ENCODE data around the gene P2RX4. TPM values are rescaled to one million over a fixed set of nuclear protein-coding genes. Genes with fewer than 3 reads are reported as not detected.
"Not testable (repeated sequence)": the region's sequence is repeated elsewhere in the genome, so short reads cannot be mapped to it uniquely, and the experiment has no call there.

The P2RX4 gene
- total and polyA plus RNA-seq, 7 experiments from 2014 or later: 34.1 to 56.9 (median 42.0) TPM

GRCh38 chr12:121198949-121199348 is 11.0 kb upstream of the P2RX4 start:
- Mint-ChIP-seq H3K36me3 (no peaks in the 10 kb centered on the region), H3K4me1 (peaks cover 0 to 14% (median 13%) of the 10 kb centered on the region in 7 donors), H3K4me3 (no peak overlapping the region), H3K27me3 (peaks cover 0 to 8% (median 0%) of the 10 kb centered on the region in 5 donors), H3K9me3 (no peaks in the 10 kb centered on the region), H3K27ac (no peak overlapping the region)
- intact Hi-C loops (cut with micrococcal nuclease): no loop called here
- no peaks in the 10 kb centered on the region for H3K4me1 ChIP-seq (ENCODE audit: control insufficient read depth in 2 of 2, insufficient read depth in 2 of 2, low read length in 2 of 2)
- no peak for DNase-seq
- no peaks in the 10 kb centered on the region for H3K9me3 ChIP-seq (ENCODE audit: control insufficient read depth in 2 of 3, low read length in 3 of 3)
- CTCF ChIA-PET: no interaction called here
- no peak for ATAC-seq
- H3K4me3 ChIP-seq (ENCODE audit: low read length): no peak overlapping the region
- POLR2A ChIA-PET: no interaction called here
- H3K27me3 ChIP-seq (ENCODE audit: control insufficient read depth in 2 of 2, insufficient read depth in 2 of 2, low read length in 2 of 2): no peaks in the 10 kb centered on the region
- H3K27ac ChIP-seq (ENCODE audit: low read depth, low read length): no peak overlapping the region
- no peaks in the 10 kb centered on the region for H3K36me3 ChIP-seq (ENCODE audit: control insufficient read depth in 2 of 3, insufficient read depth in 3 of 3, low read length in 3 of 3)

- H3K36me3 Mint-ChIP-seq; POLR2A ChIA-PET; intact Hi-C loops (cut with micrococcal nuclease): not testable (repeated sequence)
These were observed 8.8 kb upstream of the P2RX4 start for GRCh38 chr12:121201140-121201539.

GRCh38 chr12:121202407-121203355 is 7.2 kb upstream of the P2RX4 start:
- no peak overlapping the region for H3K4me3 Mint-ChIP-seq
- DNase-seq (no peak), ATAC-seq (no peak)
- POLR2A ChIA-PET: interaction anchor here (1.3 kb wide), 1 partner anchor 21 kb away, joined by 4 read pairs; no protein-coding TSS in a partner anchor
- CTCF ChIA-PET: no interaction called here
- H3K27me3 Mint-ChIP-seq: peaks cover 0 to 5% (median 0%) of the 10 kb centered on the region in 5 donors
- intact Hi-C loops (cut with micrococcal nuclease): no loop called here
- Histone ChIP-seq H3K27ac (ENCODE audit: low read depth, low read length) (no peak overlapping the region), H3K4me3 (ENCODE audit: low read length) (no peak overlapping the region), H3K27me3 (ENCODE audit: control insufficient read depth in 2 of 2, insufficient read depth in 2 of 2, low read length in 2 of 2) (no peaks in the 10 kb centered on the region), H3K36me3 (ENCODE audit: control insufficient read depth in 2 of 3, insufficient read depth in 3 of 3, low read length in 3 of 3) (no peaks in the 10 kb centered on the region), H3K9me3 (ENCODE audit: control insufficient read depth in 2 of 3, low read length in 3 of 3) (no peaks in the 10 kb centered on the region), H3K4me1 (ENCODE audit: control insufficient read depth in 2 of 2, insufficient read depth in 2 of 2, low read length in 2 of 2) (no peaks in the 10 kb centered on the region)
- peaks cover 0 to 2% (median 0%) of the 10 kb centered on the region in 5 donors for H3K36me3 Mint-ChIP-seq
- H3K27ac Mint-ChIP-seq: no peak overlapping the region
- peaks cover 0 to 13% (median 5%) of the 10 kb centered on the region in 7 donors for H3K4me1 Mint-ChIP-seq
- H3K9me3 Mint-ChIP-seq: no peaks in the 10 kb centered on the region

More at GRCh38 chr12:121201140-121201539, 8.8 kb upstream of the P2RX4 start:
- H3K9me3 ChIP-seq (ENCODE audit: control insufficient read depth in 2 of 3, low read length in 3 of 3); H3K27me3 ChIP-seq (ENCODE audit: control insufficient read depth in 2 of 2, insufficient read depth in 2 of 2, low read length in 2 of 2); CTCF ChIA-PET; H3K9me3 Mint-ChIP-seq; ATAC-seq; H3K4me1 ChIP-seq (ENCODE audit: control insufficient read depth in 2 of 2, insufficient read depth in 2 of 2, low read length in 2 of 2); DNase-seq; H3K27ac Mint-ChIP-seq; H3K36me3 ChIP-seq (ENCODE audit: control insufficient read depth in 2 of 3, insufficient read depth in 3 of 3, low read length in 3 of 3); H3K27ac ChIP-seq (ENCODE audit: low read depth, low read length); H3K4me3 ChIP-seq (ENCODE audit: low read length); H3K27me3 Mint-ChIP-seq; H3K4me3 Mint-ChIP-seq: not testable (repeated sequence)
- peaks cover 0 to 20% (median 13%) of the 10 kb centered on the region in 7 donors for H3K4me1 Mint-ChIP-seq

DNA sequence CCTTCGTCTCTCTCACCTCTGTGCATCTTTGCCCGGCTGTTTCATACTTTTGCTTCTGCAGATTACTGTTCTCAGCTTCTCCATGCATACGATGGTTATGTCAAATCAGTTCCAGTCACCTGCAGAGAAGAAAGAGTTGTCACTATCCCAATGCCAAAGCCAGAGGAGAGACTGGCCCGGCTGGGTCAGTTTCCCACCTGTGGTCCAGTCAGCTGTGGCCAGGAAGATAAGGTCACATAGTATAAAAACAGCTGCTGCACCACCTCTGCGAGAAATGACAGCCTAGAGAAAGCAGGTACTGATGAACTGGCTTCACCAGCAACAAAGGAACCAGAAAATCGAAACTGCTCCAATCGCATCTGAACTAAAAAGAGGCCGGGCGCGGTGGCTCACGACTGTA is 6.4 kb upstream of the P2RX4 start:
- Histone ChIP-seq H3K27ac (ENCODE audit: low read depth, low read length) (no peak overlapping the region), H3K4me3 (ENCODE audit: low read length) (no peak overlapping the region), H3K36me3 (ENCODE audit: control insufficient read depth in 2 of 3, insufficient read depth in 3 of 3, low read length in 3 of 3) (no peaks in the 10 kb centered on the region), H3K4me1 (ENCODE audit: control insufficient read depth in 2 of 2, insufficient read depth in 2 of 2, low read length in 2 of 2) (no peaks in the 10 kb centered on the region), H3K9me3 (ENCODE audit: control insufficient read depth in 2 of 3, low read length in 3 of 3) (no peaks in the 10 kb centered on the region), H3K27me3 (ENCODE audit: control insufficient read depth in 2 of 2, insufficient read depth in 2 of 2, low read length in 2 of 2) (no peaks in the 10 kb centered on the region)
- Mint-ChIP-seq H3K27me3 (peaks cover 0 to 5% (median 0%) of the 10 kb centered on the region in 5 donors), H3K27ac (no peak overlapping the region), H3K4me3 (no peak overlapping the region), H3K36me3 (peaks cover 0 to 2% (median 0%) of the 10 kb centered on the region in 5 donors), H3K4me1 (peaks cover 0 to 12% (median 4%) of the 10 kb centered on the region in 7 donors), H3K9me3 (no peaks in the 10 kb centered on the region)
- ChIA-PET CTCF (no interaction called here), POLR2A (interaction anchor here (1.3 kb wide), 1 partner anchor 21 kb away, joined by 4 read pairs; no protein-coding TSS in a partner anchor)
- intact Hi-C loops (cut with micrococcal nuclease): no loop called here
- DNase-seq: no peak
- ATAC-seq: no peak

GRCh38 chr12:121205491-121205890 is 4.4 kb upstream of the P2RX4 start:
- peaks cover 0 to 2% (median 0%) of the 10 kb centered on the region in 5 donors for H3K36me3 Mint-ChIP-seq
- Histone ChIP-seq H3K27ac (ENCODE audit: low read depth, low read length) (no peak overlapping the region), H3K36me3 (ENCODE audit: control insufficient read depth in 2 of 3, insufficient read depth in 3 of 3, low read length in 3 of 3) (no peaks in the 10 kb centered on the region), H3K4me1 (ENCODE audit: control insufficient read depth in 2 of 2, insufficient read depth in 2 of 2, low read length in 2 of 2) (peaks cover under 1 to 7% of the 10 kb centered on the region in 2 donors), H3K9me3 (ENCODE audit: control insufficient read depth in 2 of 3, low read length in 3 of 3) (no peaks in the 10 kb centered on the region), H3K4me3 (ENCODE audit: low read length) (no peak overlapping the region), H3K27me3 (ENCODE audit: control insufficient read depth in 2 of 2, insufficient read depth in 2 of 2, low read length in 2 of 2) (no peaks in the 10 kb centered on the region)
- no peak overlapping the region for H3K4me3 Mint-ChIP-seq
- CTCF ChIA-PET: interaction anchor here (0.8 kb wide), 1 partner anchor 19 kb away, joined by 3 read pairs; no protein-coding TSS in a partner anchor
- intact Hi-C loops (cut with micrococcal nuclease): no loop called here
- peaks cover 0 to 19% (median 7%) of the 10 kb centered on the region in 7 donors for H3K4me1 Mint-ChIP-seq
- no peaks in the 10 kb centered on the region for H3K9me3 Mint-ChIP-seq
- DNase-seq (no peak), ATAC-seq (no peak)
- POLR2A ChIA-PET: interaction anchor here (0.8 kb wide), 1 partner anchor 19 kb away, joined by 3 read pairs; no protein-coding TSS in a partner anchor
- no peak overlapping the region for H3K27ac Mint-ChIP-seq
- H3K27me3 Mint-ChIP-seq: peaks cover 0 to 5% (median 0%) of the 10 kb centered on the region in 5 donors

GRCh38 chr12:121208571-121208970 is 1.4 kb upstream of the P2RX4 start:
- H3K9me3 ChIP-seq (ENCODE audit: control insufficient read depth in 2 of 3, low read length in 3 of 3); intact Hi-C loops (cut with micrococcal nuclease); ATAC-seq; H3K36me3 ChIP-seq (ENCODE audit: control insufficient read depth in 2 of 3, insufficient read depth in 3 of 3, low read length in 3 of 3); H3K27ac ChIP-seq (ENCODE audit: low read depth, low read length); H3K27me3 ChIP-seq (ENCODE audit: control insufficient read depth in 2 of 2, insufficient read depth in 2 of 2, low read length in 2 of 2); H3K27me3 Mint-ChIP-seq; CTCF ChIA-PET; DNase-seq; H3K9me3 Mint-ChIP-seq; H3K4me3 ChIP-seq (ENCODE audit: low read length): not testable (repeated sequence)
- Mint-ChIP-seq H3K36me3 (peaks cover 0 to 13% (median 0%) of the 10 kb centered on the region in 5 donors), H3K4me1 (peaks cover 6 to 37% (median 18%) of the 10 kb centered on the region in 7 donors), H3K27ac (peak overlapping the region; percentile 58 to 99 (median 88)), H3K4me3 (peak overlapping the region in 8 of 10 donors; percentile 54 to 91 (median 80))
- H3K4me1 ChIP-seq (ENCODE audit: control insufficient read depth in 2 of 2, insufficient read depth in 2 of 2, low read length in 2 of 2): peaks cover 10 to 14% of the 10 kb centered on the region in 2 donors
- POLR2A ChIA-PET: interaction anchor here (0.9 to 1.8 kb wide), 3 partner anchors 15 to 87 kb away, joined by 3 to 7 read pairs (median 3); no protein-coding TSS in a partner anchor

Measured in naive thymus-derived CD4-positive, alpha-beta T cell (primary cell).